Hepatocyte (in vitro differentiated cells): Measurements from ENCODE around the gene SH3BGRL3. TPM values are rescaled to one million over a fixed set of nuclear protein-coding genes. Genes with fewer than 3 reads are reported as not detected.

Source experiments
- DNase-seq: peaks from one replicate; pipeline ENCODE4 v3.0.0-alpha.2; 2016; ENCODE audit warnings: low spot score
- H2AFZ ChIP-seq: fragments of 200-600 bp; sonication (generic); 2 replicates; pipeline ENCODE4 v1.6.0; 2016; ENCODE audit warnings: antibody characterized with exemption, mild to moderate bottlenecking
- H3K27ac ChIP-seq: fragments of 200-600 bp; sonication (generic); 2 replicates; pipeline ENCODE4 v1.5.1; 2016; ENCODE audit warnings: mild to moderate bottlenecking
- H3K27me3 ChIP-seq: fragments of 200-600 bp; sonication (generic); 2 replicates; pipeline ENCODE4 v1.6.1; 2016
- H3K36me3 ChIP-seq: fragments of 200-600 bp; sonication (generic); replicated peaks from 2 replicates; pipeline ENCODE4 v1.5.1; 2016; ENCODE audit warnings: low read depth; ENCODE audit not compliant: insufficient read depth
- H3K4me1 ChIP-seq: fragments of 200-600 bp; sonication (generic); 2 replicates; pipeline ENCODE4 v1.5.1; 2016; ENCODE audit warnings: mild to moderate bottlenecking, moderate library complexity; ENCODE audit not compliant: insufficient read depth
- H3K4me2 ChIP-seq: fragments of 200-600 bp; sonication (generic); 2 replicates; pipeline ENCODE4 v1.6.0; 2016
- H3K4me3 ChIP-seq: fragments of 200-600 bp; sonication (generic); 2 replicates; pipeline ENCODE4 v1.5.1; 2016; ENCODE audit warnings: mild to moderate bottlenecking
- H3K79me2 ChIP-seq: fragments of 200-600 bp; sonication (generic); 2 replicates; pipeline ENCODE4 v1.6.0; 2017; ENCODE audit warnings: mild to moderate bottlenecking
- H3K9me2 ChIP-seq: fragments of 200-600 bp; sonication (generic); replicated peaks from 2 replicates; pipeline ENCODE4 v1.6.0; 2017; ENCODE audit warnings: mild to moderate bottlenecking; ENCODE audit not compliant: insufficient read depth
- H3K9me3 ChIP-seq: fragments of 200-600 bp; sonication (generic); 2 replicates; pipeline ENCODE4 v1.5.1; 2016; ENCODE audit warnings: low read depth, mild to moderate bottlenecking
- H4K20me1 ChIP-seq: fragments of 200-600 bp; sonication (generic); 2 replicates; pipeline ENCODE4 v1.6.0; 2016; ENCODE audit warnings: mild to moderate bottlenecking; ENCODE audit not compliant: insufficient read depth, poor library complexity, severe bottlenecking
- EZH2 ChIP-seq: fragments of 200-600 bp; sonication (generic); IDR thresholded peaks from 2 replicates; pipeline ENCODE4 v1.6.1; 2016; ENCODE audit warnings: antibody characterized with exemption, mild to moderate bottlenecking, borderline replicate concordance
- EZH2phosphoT487 ChIP-seq: fragments of 200-600 bp; sonication (generic); IDR thresholded peaks from one replicate; pipeline ENCODE4 v1.6.1; 2018; ENCODE audit warnings: antibody characterized with exemption, mild to moderate bottlenecking, low read depth, moderate library complexity; ENCODE audit not compliant: unreplicated experiment, severe bottlenecking
- WGBS: methylation state at CpG from one replicate; pipeline ENCODE4 v1.1.6; 2016; ENCODE audit warnings: low lambda C conversion rate; ENCODE audit errors: missing lambda C conversion rate; 5-methylcytosine and 5-hydroxymethylcytosine counted together
- polyA plus RNA-seq: library from polyadenylated mRNA; unstranded; fragments of >200 nt; fragmentation: Nextera tagmentation; extraction: Ambion mirVana; gene quantifications from 2 replicates; pipeline ENCODE4 v1.2.1, GENCODE V29; 2016
- total RNA-seq: library from RNA; depleted of rRNA; stranded (reverse); fragments of >200 nt; gene quantifications from 2 replicates; pipeline ENCODE4 v1.2.3, GENCODE V29; 2014
- TF ChIP-seq, protein P1 (sequence below): fragments of 200-600 bp; sonication (generic); IDR thresholded peaks from 2 replicates; pipeline ENCODE4 v1.5.1; 2016; ENCODE audit warnings: antibody characterized with exemption, mild to moderate bottlenecking; ENCODE audit not compliant: poor library complexity

Gene SH3BGRL3
- total and polyA plus RNA-seq, 2 experiments from 2014 or later: 35.9 to 420 TPM

DNA sequence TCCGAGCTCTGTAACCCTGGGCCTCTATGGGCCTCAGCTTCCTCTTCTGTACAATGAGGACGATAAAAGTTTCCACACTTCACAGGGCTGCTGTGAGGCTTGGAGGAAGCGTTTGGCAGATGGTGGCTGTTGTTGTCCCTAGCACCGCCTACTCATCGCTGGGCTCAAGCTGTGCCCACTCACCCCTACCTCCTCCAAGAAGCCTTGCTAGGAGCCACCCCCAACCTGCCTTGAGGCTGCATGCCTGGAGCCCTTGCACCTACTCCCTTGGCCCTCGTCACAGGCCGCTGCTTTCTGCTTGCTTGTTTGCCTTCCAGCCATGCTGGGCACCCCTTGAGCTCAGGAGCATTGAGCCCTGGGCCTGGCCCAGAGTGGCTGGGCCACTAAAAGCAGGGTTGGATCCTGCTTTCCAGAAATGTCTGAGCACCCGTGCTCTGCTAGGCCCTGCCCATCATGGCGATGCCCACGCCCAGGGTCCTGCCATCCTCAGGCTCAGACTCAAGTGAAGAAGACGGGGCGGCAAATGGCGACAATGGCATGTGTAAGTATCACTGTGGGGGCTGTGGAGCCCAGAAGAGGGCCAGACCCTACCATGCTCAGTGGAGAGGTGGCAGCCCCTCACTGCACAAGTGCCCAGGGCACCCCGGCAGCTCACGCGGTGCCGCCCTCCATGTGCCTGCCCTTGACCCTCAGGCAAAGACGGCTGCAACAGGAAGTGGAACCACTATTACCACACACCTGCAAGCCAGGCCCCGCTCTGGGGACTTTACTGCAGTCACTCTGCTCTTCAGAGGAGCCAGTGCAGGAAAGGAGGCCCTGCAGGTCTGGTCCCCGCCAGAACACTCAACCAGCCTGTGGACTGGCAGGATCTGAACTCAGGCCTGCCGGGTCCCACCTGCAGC is 9.5 kb downstream of the SH3BGRL3 start:
- no peak for TF ChIP-seq EZH2phosphoT487
- TF ChIP-seq, protein P1, sequence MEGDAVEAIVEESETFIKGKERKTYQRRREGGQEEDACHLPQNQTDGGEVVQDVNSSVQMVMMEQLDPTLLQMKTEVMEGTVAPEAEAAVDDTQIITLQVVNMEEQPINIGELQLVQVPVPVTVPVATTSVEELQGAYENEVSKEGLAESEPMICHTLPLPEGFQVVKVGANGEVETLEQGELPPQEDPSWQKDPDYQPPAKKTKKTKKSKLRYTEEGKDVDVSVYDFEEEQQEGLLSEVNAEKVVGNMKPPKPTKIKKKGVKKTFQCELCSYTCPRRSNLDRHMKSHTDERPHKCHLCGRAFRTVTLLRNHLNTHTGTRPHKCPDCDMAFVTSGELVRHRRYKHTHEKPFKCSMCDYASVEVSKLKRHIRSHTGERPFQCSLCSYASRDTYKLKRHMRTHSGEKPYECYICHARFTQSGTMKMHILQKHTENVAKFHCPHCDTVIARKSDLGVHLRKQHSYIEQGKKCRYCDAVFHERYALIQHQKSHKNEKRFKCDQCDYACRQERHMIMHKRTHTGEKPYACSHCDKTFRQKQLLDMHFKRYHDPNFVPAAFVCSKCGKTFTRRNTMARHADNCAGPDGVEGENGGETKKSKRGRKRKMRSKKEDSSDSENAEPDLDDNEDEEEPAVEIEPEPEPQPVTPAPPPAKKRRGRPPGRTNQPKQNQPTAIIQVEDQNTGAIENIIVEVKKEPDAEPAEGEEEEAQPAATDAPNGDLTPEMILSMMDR: no peak
- no peak for TF ChIP-seq EZH2
- Histone ChIP-seq H3K9me2 (no peaks in the 10 kb centered on the region), H3K4me1 (peaks cover 7% of the 10 kb centered on the region), H2AFZ (no peak overlapping the region), H3K27ac (no peak overlapping the region), H3K9me3 (no peaks in the 10 kb centered on the region), H3K36me3 (no peaks in the 10 kb centered on the region), H4K20me1 (no peaks in the 10 kb centered on the region), H3K27me3 (no peaks in the 10 kb centered on the region), H3K4me2 (no peak overlapping the region), H3K79me2 (no peaks in the 10 kb centered on the region), H3K4me3 (no peak overlapping the region)
- 91% methylated on average over 21 of the region's 21 CpGs for WGBS
- no peak for DNase-seq

DNA sequence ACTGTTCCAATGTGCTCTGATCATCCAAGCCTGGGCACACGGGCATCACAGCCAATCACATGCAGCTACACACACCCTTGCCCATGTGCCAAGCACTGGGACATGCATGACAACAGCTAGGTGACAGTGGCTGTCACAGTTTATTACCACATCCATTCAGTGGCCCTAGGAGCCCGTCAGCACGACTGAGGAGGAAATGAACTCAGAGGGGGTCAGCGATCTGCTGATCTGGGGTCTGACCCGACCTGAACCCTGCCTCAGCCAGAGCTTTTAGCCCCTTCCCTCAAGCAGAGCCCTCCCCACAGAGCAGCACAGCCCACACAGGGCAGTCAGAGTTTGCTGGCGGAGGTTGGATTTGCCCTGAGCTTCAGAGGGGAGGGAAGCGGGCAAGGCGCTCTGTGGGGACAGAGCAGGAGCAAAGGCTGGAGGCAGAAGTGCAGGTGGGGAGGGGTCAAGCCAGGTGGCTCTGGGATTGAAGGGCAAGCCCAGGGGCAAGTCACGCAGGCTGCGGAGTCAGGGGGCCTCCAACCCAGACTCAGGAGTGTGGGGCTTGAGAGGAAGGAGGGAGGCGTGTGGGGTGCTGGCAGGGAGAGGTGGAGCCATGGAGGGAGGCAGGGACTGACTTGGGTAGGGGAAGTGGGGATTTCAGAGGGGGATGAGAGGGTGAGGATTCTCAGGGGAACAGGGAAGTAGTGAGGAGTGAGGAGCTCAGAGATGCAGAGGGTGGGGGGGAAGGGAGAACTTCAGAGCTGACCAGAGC is 10.4 kb downstream of the SH3BGRL3 start:
- Histone ChIP-seq H3K4me1 (no peaks in the 10 kb centered on the region), H3K27me3 (no peaks in the 10 kb centered on the region), H3K4me2 (no peak overlapping the region), H4K20me1 (no peaks in the 10 kb centered on the region), H3K27ac (no peak overlapping the region), H3K4me3 (no peak overlapping the region), H3K79me2 (no peaks in the 10 kb centered on the region), H2AFZ (no peak overlapping the region), H3K36me3 (no peaks in the 10 kb centered on the region), H3K9me3 (no peaks in the 10 kb centered on the region), H3K9me2 (no peaks in the 10 kb centered on the region)
- WGBS: 77% methylated on average over 11 of the region's 11 CpGs
- TF ChIP-seq, protein P1: no peak
- TF ChIP-seq EZH2: no peak
- no peak for TF ChIP-seq EZH2phosphoT487
- no peak for DNase-seq

DNA sequence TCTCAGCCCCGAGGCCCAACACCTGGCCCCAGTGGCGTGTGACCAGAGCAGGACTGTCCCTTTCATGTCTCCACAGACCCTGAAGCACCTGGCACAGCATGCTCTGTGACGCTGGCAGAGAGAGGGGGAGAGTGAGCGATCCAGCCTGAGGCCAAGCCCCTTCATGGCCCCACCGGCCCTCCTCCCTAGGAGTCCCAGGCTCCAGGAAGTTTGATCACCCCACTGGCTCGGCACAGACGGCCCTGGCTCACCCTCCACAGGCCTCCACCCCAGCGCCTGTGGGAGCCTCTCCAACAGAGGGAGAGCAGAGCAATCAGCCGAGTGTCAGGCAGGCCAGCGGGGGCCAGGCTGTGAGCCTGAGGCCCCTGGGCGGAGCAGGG is 11.0 kb downstream of the SH3BGRL3 start:
- Histone ChIP-seq H3K27me3 (no peaks in the 10 kb centered on the region), H3K79me2 (no peaks in the 10 kb centered on the region), H3K4me1 (no peaks in the 10 kb centered on the region), H3K9me3 (no peaks in the 10 kb centered on the region), H3K9me2 (no peaks in the 10 kb centered on the region), H3K4me2 (no peak overlapping the region), H4K20me1 (no peaks in the 10 kb centered on the region), H2AFZ (no peak overlapping the region), H3K36me3 (no peaks in the 10 kb centered on the region), H3K27ac (no peak overlapping the region), H3K4me3 (no peak overlapping the region)
- no peak for DNase-seq
- no peak for TF ChIP-seq EZH2phosphoT487
- no peak for TF ChIP-seq EZH2
- TF ChIP-seq, protein P1: no peak
- 58% methylated on average over 10 of the region's 11 CpGs for WGBS
